Measurements from ENCODE around the gene TLCD3A. TPM values are rescaled to one million over a fixed set of nuclear protein-coding genes. Genes with fewer than 3 reads are reported as not detected.

TLCD3A gene
- total RNA-seq: 10 to 100 TPM in 1 of 2 donors, 1 to 10 TPM in 1; 7.3 to 15.9 TPM

GRCh38 chr17:732067-732901 lies at the start of gene TLCD3A:
TSS of gene TLCD3A (plus strand) at chr17:732596. CDS start at chr17:732648, 52 bp downstream.
- ATAC-seq (ENCODE audit: insufficient number of reproducible peaks, low FRiP score, low read depth) (peak; percentile 53), DNase-seq (ENCODE audit: low spot score) (no peak)
- H3K4me3 ChIP-seq: peak within 1 kb of the TSS; percentile 81
- H3K4me1 ChIP-seq (ENCODE audit: control insufficient read depth in 1 of 2, low read depth in 2 of 2): peaks cover 7 to 17% of the 10 kb centered on the region in 2 donors
- peak within 1 kb of the TSS in 1 of 2 donors; percentile 69 for H3K27ac ChIP-seq
- TF ChIP-seq CTCF (IDR thresholded peaks at IDR 0.05): no peak
- H3K27me3 ChIP-seq (replicated peaks; ENCODE audit: insufficient read depth): no peaks in the 10 kb centered on the region
- no peaks in the 10 kb centered on the region for H3K9me3 ChIP-seq
- no peaks in the 10 kb centered on the region for H3K36me3 ChIP-seq

- Histone ChIP-seq H3K4me1 (ENCODE audit: control insufficient read depth in 1 of 2, low read depth in 2 of 2) (no peaks in the 10 kb centered on the region), H3K27me3 (replicated peaks; ENCODE audit: insufficient read depth) (no peaks in the 10 kb centered on the region), H3K9me3 (no peaks in the 10 kb centered on the region), H3K27ac (no peak overlapping the region), H3K4me3 (no peak overlapping the region), H3K36me3 (no peaks in the 10 kb centered on the region)
- ATAC-seq (ENCODE audit: insufficient number of reproducible peaks, low FRiP score, low read depth): no peak
- no peak for TF ChIP-seq CTCF (IDR thresholded peaks at IDR 0.05)
- DNase-seq (ENCODE audit: low spot score): no peak
Observed at GRCh38 chr17:683040-683439, 49.4 kb upstream of the TLCD3A start.

- TF ChIP-seq CTCF (IDR thresholded peaks at IDR 0.05): no peak
- Histone ChIP-seq H3K36me3 (no peaks in the 10 kb centered on the region), H3K4me1 (ENCODE audit: control insufficient read depth in 1 of 2, low read depth in 2 of 2) (no peaks in the 10 kb centered on the region), H3K9me3 (no peaks in the 10 kb centered on the region), H3K27ac (no peak overlapping the region), H3K27me3 (replicated peaks; ENCODE audit: insufficient read depth) (no peaks in the 10 kb centered on the region), H3K4me3 (no peak overlapping the region)
- no peak for ATAC-seq (ENCODE audit: insufficient number of reproducible peaks, low FRiP score, low read depth)
- DNase-seq (ENCODE audit: low spot score): no peak
Observed at GRCh38 chr17:683499-684254, 48.7 kb upstream of the TLCD3A start.

- Histone ChIP-seq H3K36me3 (no peaks in the 10 kb centered on the region), H3K27me3 (replicated peaks; ENCODE audit: insufficient read depth) (no peaks in the 10 kb centered on the region), H3K4me3 (no peak overlapping the region), H3K9me3 (no peaks in the 10 kb centered on the region), H3K27ac (no peak overlapping the region), H3K4me1 (ENCODE audit: control insufficient read depth in 1 of 2, low read depth in 2 of 2) (no peaks in the 10 kb centered on the region)
- ATAC-seq (ENCODE audit: insufficient number of reproducible peaks, low FRiP score, low read depth) (no peak), DNase-seq (ENCODE audit: low spot score) (no peak)
- TF ChIP-seq CTCF (IDR thresholded peaks at IDR 0.05): no peak
Observed at GRCh38 chr17:685006-685405, 47.4 kb upstream of the TLCD3A start.
